Measurements from ENCODE around the gene COL16A1.

DNA sequence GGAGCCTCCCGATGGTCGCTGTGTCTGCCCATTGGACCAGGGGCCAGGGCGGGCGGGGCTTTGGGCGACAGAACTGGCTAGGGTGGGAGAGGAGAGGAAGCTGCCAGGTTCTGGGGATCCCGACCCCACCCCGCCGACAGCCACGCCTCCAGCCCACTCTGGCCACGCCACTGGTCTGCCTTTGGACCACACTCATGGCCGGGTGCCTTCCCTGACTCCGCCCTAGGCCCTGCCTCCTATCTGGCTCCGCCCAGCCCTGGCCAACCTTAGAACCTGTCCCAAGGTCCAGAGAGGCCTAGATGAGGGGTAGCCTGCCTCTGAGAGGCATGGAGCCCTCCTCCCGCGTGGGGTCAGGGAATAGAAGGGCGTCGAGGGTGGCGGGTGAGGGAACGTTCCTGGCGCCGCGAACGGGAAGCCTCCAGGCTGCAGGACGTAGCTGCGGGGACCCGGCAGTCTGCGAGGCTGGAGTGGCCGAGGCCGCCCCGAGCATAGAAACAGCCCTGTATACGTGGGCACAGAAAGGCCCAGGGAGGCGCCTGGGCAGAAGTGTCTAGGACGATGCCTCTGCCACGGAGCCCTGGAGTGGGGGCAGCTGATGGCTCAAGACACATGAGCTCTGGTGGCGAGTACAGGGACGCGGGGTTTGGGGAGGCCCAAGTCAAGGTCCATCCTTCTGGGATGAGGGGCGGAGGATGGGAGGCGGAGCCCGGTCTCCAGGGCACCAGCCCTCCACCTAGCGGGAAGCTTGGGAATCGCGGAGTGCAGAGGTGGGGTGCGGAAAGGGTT lies 11.5 kb upstream of the COL16A1 start:
- no peak for TF ChIP-seq REST (tag by site-specific recombination; IDR thresholded peaks at IDR 0.05)
- TF ChIP-seq ZNF274 (IDR thresholded peaks at IDR 0.05; ENCODE audit: low read length): no peak
- TF ChIP-seq ZNF274 (tag by site-specific recombination; IDR thresholded peaks at IDR 0.05; ENCODE audit: borderline replicate concordance): no peak
- TF ChIP-seq ZBTB17 (tag by site-specific recombination; IDR thresholded peaks at IDR 0.05): no peak
- TF ChIP-seq, protein P1, sequence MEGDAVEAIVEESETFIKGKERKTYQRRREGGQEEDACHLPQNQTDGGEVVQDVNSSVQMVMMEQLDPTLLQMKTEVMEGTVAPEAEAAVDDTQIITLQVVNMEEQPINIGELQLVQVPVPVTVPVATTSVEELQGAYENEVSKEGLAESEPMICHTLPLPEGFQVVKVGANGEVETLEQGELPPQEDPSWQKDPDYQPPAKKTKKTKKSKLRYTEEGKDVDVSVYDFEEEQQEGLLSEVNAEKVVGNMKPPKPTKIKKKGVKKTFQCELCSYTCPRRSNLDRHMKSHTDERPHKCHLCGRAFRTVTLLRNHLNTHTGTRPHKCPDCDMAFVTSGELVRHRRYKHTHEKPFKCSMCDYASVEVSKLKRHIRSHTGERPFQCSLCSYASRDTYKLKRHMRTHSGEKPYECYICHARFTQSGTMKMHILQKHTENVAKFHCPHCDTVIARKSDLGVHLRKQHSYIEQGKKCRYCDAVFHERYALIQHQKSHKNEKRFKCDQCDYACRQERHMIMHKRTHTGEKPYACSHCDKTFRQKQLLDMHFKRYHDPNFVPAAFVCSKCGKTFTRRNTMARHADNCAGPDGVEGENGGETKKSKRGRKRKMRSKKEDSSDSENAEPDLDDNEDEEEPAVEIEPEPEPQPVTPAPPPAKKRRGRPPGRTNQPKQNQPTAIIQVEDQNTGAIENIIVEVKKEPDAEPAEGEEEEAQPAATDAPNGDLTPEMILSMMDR (tag by site-specific recombination; IDR thresholded peaks at IDR 0.05): peak; percentile 64
